22Rv1 (cell line): Measurements from ENCODE around the gene ATG13.

Source experiments
- H3K27ac ChIP-seq: fragments of 450-650 bp; 2 replicates; pipeline ENCODE4 v1.5.1; 2017
- ZFX ChIP-seq: fragments of 450-650 bp; IDR thresholded peaks from 2 replicates; pipeline ENCODE4 v1.6.1; 2017; ENCODE audit warnings: antibody characterized with exemption, borderline replicate concordance
- TF ChIP-seq, protein P1 (sequence below): fragments of 450-650 bp; IDR thresholded peaks from 2 replicates; pipeline ENCODE4 v1.5.1; 2017; ENCODE audit warnings: mild to moderate bottlenecking

ATG13 gene

DNA sequence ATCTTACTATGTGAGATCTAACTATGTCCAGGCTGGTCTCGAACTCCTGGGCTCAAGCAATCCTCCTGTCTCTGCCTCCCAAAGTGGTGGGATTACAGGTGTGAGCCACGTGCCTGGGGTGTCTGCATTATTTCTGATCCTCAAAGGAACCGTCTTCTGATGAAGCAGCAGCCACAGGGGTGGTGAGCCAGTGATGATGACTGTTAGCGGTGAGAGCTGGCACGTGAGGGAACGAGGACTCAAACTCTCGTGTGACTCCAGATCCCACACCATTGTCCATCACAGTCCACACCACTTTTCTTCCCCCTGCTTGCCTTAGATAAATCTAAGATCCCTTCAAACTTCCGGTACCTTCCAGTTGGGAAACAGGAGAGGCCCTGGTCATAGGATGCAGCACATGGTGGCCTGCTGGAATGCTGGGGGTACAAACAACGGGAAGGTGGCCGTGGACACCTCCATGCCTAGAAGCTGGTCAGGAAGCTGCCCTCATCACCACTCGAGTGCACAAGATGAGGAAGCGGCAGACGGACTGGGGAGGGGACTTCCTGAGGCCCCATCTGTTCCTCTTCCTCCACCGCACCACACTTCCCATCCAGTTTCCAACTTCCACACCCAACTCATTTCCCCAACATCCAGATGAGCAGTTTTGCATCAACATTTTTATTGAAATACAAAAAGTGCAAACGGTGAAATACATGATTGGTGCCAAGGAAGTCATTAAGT, 59.2 kb downstream of the ATG13 start:
- TF ChIP-seq, protein P1, sequence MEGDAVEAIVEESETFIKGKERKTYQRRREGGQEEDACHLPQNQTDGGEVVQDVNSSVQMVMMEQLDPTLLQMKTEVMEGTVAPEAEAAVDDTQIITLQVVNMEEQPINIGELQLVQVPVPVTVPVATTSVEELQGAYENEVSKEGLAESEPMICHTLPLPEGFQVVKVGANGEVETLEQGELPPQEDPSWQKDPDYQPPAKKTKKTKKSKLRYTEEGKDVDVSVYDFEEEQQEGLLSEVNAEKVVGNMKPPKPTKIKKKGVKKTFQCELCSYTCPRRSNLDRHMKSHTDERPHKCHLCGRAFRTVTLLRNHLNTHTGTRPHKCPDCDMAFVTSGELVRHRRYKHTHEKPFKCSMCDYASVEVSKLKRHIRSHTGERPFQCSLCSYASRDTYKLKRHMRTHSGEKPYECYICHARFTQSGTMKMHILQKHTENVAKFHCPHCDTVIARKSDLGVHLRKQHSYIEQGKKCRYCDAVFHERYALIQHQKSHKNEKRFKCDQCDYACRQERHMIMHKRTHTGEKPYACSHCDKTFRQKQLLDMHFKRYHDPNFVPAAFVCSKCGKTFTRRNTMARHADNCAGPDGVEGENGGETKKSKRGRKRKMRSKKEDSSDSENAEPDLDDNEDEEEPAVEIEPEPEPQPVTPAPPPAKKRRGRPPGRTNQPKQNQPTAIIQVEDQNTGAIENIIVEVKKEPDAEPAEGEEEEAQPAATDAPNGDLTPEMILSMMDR: no peak
- peak overlapping the region; percentile 83 for H3K27ac ChIP-seq

DNA sequence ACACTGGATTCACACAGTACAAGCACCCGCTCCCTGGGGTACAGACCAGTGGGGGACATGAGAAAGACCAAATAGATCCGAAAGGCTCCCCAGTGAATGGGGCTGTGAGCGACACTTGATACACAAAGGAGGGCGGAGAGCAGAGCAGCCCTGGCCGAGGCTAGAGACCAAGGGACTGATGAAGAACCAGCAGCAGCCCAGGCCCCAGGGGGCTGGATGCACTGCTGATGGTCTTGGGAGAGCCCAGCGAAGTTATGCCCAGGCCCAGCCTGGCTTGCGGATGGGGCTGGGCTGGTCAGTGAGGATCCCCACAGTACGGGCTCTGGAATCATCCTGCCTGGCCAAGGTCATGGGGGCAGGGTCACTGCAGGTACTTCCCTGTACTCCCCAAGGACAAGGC, 59.8 kb downstream of the ATG13 start:
- peak overlapping the region; percentile 83; the same call in 1 of the 2 replicates for H3K27ac ChIP-seq
- TF ChIP-seq, protein P1: no peak
- TF ChIP-seq ZFX: no peak

DNA sequence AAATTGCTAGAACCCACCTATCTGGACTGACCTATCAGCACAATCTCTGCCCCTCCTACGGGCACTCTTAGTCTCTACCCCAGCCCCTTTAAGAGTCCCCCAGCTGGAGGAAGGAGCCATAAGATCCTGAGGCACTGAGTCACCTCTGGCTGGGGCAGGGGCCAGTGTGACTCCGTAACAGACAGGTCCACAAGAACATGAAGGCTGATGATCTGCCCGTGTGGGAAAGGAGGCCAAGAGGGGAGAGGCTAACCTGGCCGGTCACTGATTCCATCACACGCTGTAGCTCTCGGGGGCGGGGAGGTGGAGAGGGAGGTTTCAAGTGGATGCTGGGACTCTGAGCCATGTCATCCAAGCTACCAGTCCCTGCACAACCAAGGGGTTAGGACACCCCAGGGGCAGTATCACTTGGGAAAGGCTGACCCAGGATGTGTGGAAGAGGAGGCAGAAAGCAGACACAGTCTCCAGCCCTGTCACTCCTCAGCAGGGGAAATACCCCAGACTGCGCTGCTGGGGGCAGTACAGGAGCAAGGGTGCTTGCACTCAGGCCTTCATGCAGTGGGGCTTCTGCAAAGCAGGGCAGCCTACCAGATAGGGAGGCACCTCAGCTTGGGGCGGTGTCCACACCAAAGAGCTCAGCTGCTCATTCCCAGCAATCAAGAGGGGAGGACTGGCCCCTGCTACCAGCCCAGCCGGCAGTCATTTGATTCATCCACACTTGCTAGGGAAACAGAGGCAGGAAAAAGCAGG, 60.8 kb downstream of the ATG13 start:
- no peak overlapping the region for H3K27ac ChIP-seq
- TF ChIP-seq, protein P1: no peak
- TF ChIP-seq ZFX: no peak

GRCh38 chr11:46678741-46679130, 61.4 kb downstream of the ATG13 start:
- H3K27ac ChIP-seq: no peak overlapping the region
- TF ChIP-seq, protein P1: no peak
- no peak for TF ChIP-seq ZFX

GRCh38 chr11:46679241-46680163, 62.1 kb downstream of the ATG13 start:
- no peak overlapping the region for H3K27ac ChIP-seq
- TF ChIP-seq ZFX: no peak
- TF ChIP-seq, protein P1: no peak

GRCh38 chr11:46680164-46680760, 62.9 kb downstream of the ATG13 start:
- no peak overlapping the region for H3K27ac ChIP-seq
- TF ChIP-seq, protein P1: no peak
- TF ChIP-seq ZFX: no peak
